ACC112 (cell line): ENCODE data around the gene PSMB10.

ENCODE experiments used
- H2AFZ ChIP-seq: fragments of 200-600 bp; sonication (generic); one replicate; pipeline ENCODE4 v1.6.0; 2017; ENCODE audit warnings: antibody characterized with exemption, low read length; ENCODE audit not compliant: unreplicated experiment
- H3K27ac ChIP-seq: fragments of 200-600 bp; sonication (generic); 2 replicates; pipeline ENCODE4 v1.5.1; 2014; ENCODE audit warnings: low read depth, mild to moderate bottlenecking, antibody characterized with exemption, low read length, moderate library complexity
- H3K27me3 ChIP-seq: fragments of 200-600 bp; sonication (generic); 2 replicates; pipeline ENCODE4 v1.6.1; 2014; ENCODE audit warnings: mild to moderate bottlenecking, antibody characterized with exemption, low read length, moderate library complexity, mixed read lengths; ENCODE audit not compliant: insufficient read depth
- H3K36me3 ChIP-seq: fragments of 200-600 bp; sonication (generic); 2 replicates; pipeline ENCODE4 v1.6.1; 2016; ENCODE audit warnings: mild to moderate bottlenecking, antibody characterized with exemption, low read length, moderate library complexity, mixed read lengths; ENCODE audit not compliant: insufficient read depth
- H3K4me1 ChIP-seq: fragments of 200-600 bp; sonication (generic); one replicate; pipeline ENCODE4 v1.6.1; 2016; ENCODE audit warnings: low read length, mixed read lengths; ENCODE audit not compliant: insufficient read depth, unreplicated experiment, control insufficient read depth
- H3K4me3 ChIP-seq: fragments of 200-600 bp; sonication (generic); 2 replicates; pipeline ENCODE4 v1.5.1; 2014; ENCODE audit warnings: mild to moderate bottlenecking, low read depth, low read length
- H3K79me2 ChIP-seq: fragments of 200-600 bp; sonication (generic); one replicate; pipeline ENCODE4 v1.6.0; 2016; ENCODE audit warnings: low read length; ENCODE audit not compliant: control insufficient read depth, unreplicated experiment, insufficient read depth

The PSMB10 gene

GRCh38 chr16:67907397-67908180 is 29.1 kb downstream of the PSMB10 start:
- Histone ChIP-seq H3K36me3 (peaks cover 10% of the 10 kb centered on the region; the same call in 1 of the 2 replicates), H3K4me3 (no peak overlapping the region), H3K79me2 (peaks cover 2% of the 10 kb centered on the region), H2AFZ (no peak overlapping the region), H3K27me3 (no peaks in the 10 kb centered on the region), H3K4me1 (no peaks in the 10 kb centered on the region), H3K27ac (no peak overlapping the region)

- no peaks in the 10 kb centered on the region for H3K4me1 ChIP-seq
- no peak overlapping the region for H2AFZ ChIP-seq
- peaks cover 26% of the 10 kb centered on the region for H3K79me2 ChIP-seq
- H3K36me3 ChIP-seq: peaks cover 5% of the 10 kb centered on the region; the same call in 1 of the 2 replicates
- no peaks in the 10 kb centered on the region for H3K27me3 ChIP-seq
- no peak overlapping the region for H3K27ac ChIP-seq
- H3K4me3 ChIP-seq: no peak overlapping the region
Observed at GRCh38 chr16:67902831-67903230, 33.8 kb downstream of the PSMB10 start.

GRCh38 chr16:67901734-67902133 is 34.9 kb downstream of the PSMB10 start:
- H2AFZ ChIP-seq: no peak overlapping the region
- H3K36me3 ChIP-seq: peaks cover 5% of the 10 kb centered on the region; the same call in 1 of the 2 replicates
- no peak overlapping the region for H3K27ac ChIP-seq
- no peaks in the 10 kb centered on the region for H3K27me3 ChIP-seq
- peaks cover 35% of the 10 kb centered on the region for H3K79me2 ChIP-seq
- no peaks in the 10 kb centered on the region for H3K4me1 ChIP-seq
- H3K4me3 ChIP-seq: no peak overlapping the region

GRCh38 chr16:67897231-67897630 is 39.4 kb downstream of the PSMB10 start:
- 0 out of 2 replicates have a peak overlapping the region, but pooled peaks have one; percentile 2 for H3K27ac ChIP-seq

GRCh38 chr16:67893743-67894399 is 42.8 kb downstream of the PSMB10 start:
- no peaks in the 10 kb centered on the region for H3K27me3 ChIP-seq
- H3K4me3 ChIP-seq: peak overlapping the region; percentile 83
- peak overlapping the region; percentile 97 for H2AFZ ChIP-seq
- H3K79me2 ChIP-seq: peaks cover 50% of the 10 kb centered on the region
- peaks cover 9% of the 10 kb centered on the region for H3K4me1 ChIP-seq
- H3K36me3 ChIP-seq: no peaks in the 10 kb centered on the region
- H3K27ac ChIP-seq: peak overlapping the region; percentile 66; the same call in 1 of the 2 replicates

More at GRCh38 chr16:67897231-67897630, 39.4 kb downstream of the PSMB10 start:
- H3K27me3 ChIP-seq: no peaks in the 10 kb centered on the region
- H3K79me2 ChIP-seq: peaks cover 67% of the 10 kb centered on the region
- H2AFZ ChIP-seq: no peak overlapping the region
- no peaks in the 10 kb centered on the region for H3K36me3 ChIP-seq
- peaks cover 9% of the 10 kb centered on the region for H3K4me1 ChIP-seq
- H3K4me3 ChIP-seq: no peak overlapping the region

GRCh38 chr16:67892899-67893742 is 43.5 kb downstream of the PSMB10 start, which contains the start of gene PSKH1:
Gene PSKH1, plus strand, starts transcription at chr16:67893254. Its CDS starts 15,496 bp downstream, at chr16:67908750.
- no peaks in the 10 kb centered on the region for H3K27me3 ChIP-seq
- peak within 1 kb of the TSS; percentile 83 for H3K4me3 ChIP-seq
- H3K27ac ChIP-seq: peak within 1 kb of the TSS; percentile 66
- peaks cover 9% of the 10 kb centered on the region for H3K4me1 ChIP-seq
- H3K36me3 ChIP-seq: no peaks in the 10 kb centered on the region
- H2AFZ ChIP-seq: peak within 1 kb of the TSS; percentile 97
- H3K79me2 ChIP-seq: peaks cover 45% of the 10 kb centered on the region

- peak overlapping the region; percentile 83 for H3K4me3 ChIP-seq
- peaks cover 40% of the 10 kb centered on the region for H3K79me2 ChIP-seq
- no peaks in the 10 kb centered on the region for H3K36me3 ChIP-seq
- no peaks in the 10 kb centered on the region for H3K27me3 ChIP-seq
- no peak overlapping the region for H3K27ac ChIP-seq
- peaks cover 9% of the 10 kb centered on the region for H3K4me1 ChIP-seq
- H2AFZ ChIP-seq: peak overlapping the region; percentile 67
Observed at GRCh38 chr16:67892375-67892774, 44.3 kb downstream of the PSMB10 start.

GRCh38 chr16:67888331-67888730 is 48.3 kb downstream of the PSMB10 start:
- Histone ChIP-seq H3K27ac (no peak overlapping the region), H2AFZ (no peak overlapping the region), H3K36me3 (no peaks in the 10 kb centered on the region), H3K27me3 (no peaks in the 10 kb centered on the region), H3K4me1 (peaks cover 3% of the 10 kb centered on the region), H3K79me2 (peaks cover 2% of the 10 kb centered on the region), H3K4me3 (no peak overlapping the region)

GRCh38 chr16:67886387-67886786 is 50.3 kb downstream of the PSMB10 start:
- no peaks in the 10 kb centered on the region for H3K79me2 ChIP-seq
- H3K36me3 ChIP-seq: no peaks in the 10 kb centered on the region
- H3K27ac ChIP-seq: no peak overlapping the region
- H3K27me3 ChIP-seq: no peaks in the 10 kb centered on the region
- no peak overlapping the region for H3K4me3 ChIP-seq
- no peak overlapping the region for H2AFZ ChIP-seq
- H3K4me1 ChIP-seq: peaks cover 3% of the 10 kb centered on the region

GRCh38 chr16:67885976-67886375 is 50.7 kb downstream of the PSMB10 start:
- Histone ChIP-seq H3K79me2 (no peaks in the 10 kb centered on the region), H3K27ac (no peak overlapping the region), H3K4me3 (no peak overlapping the region), H3K4me1 (peaks cover 3% of the 10 kb centered on the region), H3K27me3 (no peaks in the 10 kb centered on the region), H3K36me3 (no peaks in the 10 kb centered on the region), H2AFZ (no peak overlapping the region)
